IPS DF 6.9 (cell line): Measurements from ENCODE around the gene CACNA2D3.
A peak's percentile ranks its signal among the peaks of the same experiment; 100 is the strongest.

ENCODE experiments used
- DNase-seq: peaks from one replicate; pipeline ENCODE4 v3.0.0-alpha.2; 2013; ENCODE audit warnings: low read depth, low spot score
- H3K27ac ChIP-seq: one replicate; pipeline ENCODE4 v1.5.1; 2013; ENCODE audit warnings: low read length, control low read depth
- H3K27me3 ChIP-seq: 2 replicates; pipeline ENCODE4 v1.6.1; 2013; ENCODE audit warnings: mild to moderate bottlenecking, low read length; ENCODE audit not compliant: control insufficient read depth, insufficient read depth
- H3K36me3 ChIP-seq: 2 replicates; pipeline ENCODE4 v1.6.1; 2013; ENCODE audit warnings: low read length; ENCODE audit not compliant: control insufficient read depth, insufficient read depth
- H3K4me1 ChIP-seq: 2 replicates; pipeline ENCODE4 v1.6.1; 2013; ENCODE audit warnings: low read length; ENCODE audit not compliant: control insufficient read depth, insufficient read depth
- H3K4me3 ChIP-seq: 2 replicates; pipeline ENCODE4 v1.5.1; 2013; ENCODE audit warnings: mild to moderate bottlenecking, low read length
- H3K9me3 ChIP-seq: 2 replicates; pipeline ENCODE4 v1.6.1; 2013; ENCODE audit warnings: low read length, inconsistent platforms; ENCODE audit not compliant: control insufficient read depth, insufficient read depth
- WGBS: extraction: QIAGEN DNeasy Blood & Tissue Kit; methylation state at CpG from one replicate; pipeline ENCODE4 v1.1.7; 2013; ENCODE audit warnings: mixed read lengths, missing lambda C conversion rate; ENCODE audit not compliant: insufficient read length, insufficient coverage; 5-methylcytosine and 5-hydroxymethylcytosine counted together

The CACNA2D3 gene

GRCh38 chr3:54358969-54359694 lies 236.8 kb downstream of the CACNA2D3 start:
- no peaks in the 10 kb centered on the region for H3K9me3 ChIP-seq
- no peak overlapping the region for H3K27ac ChIP-seq
- no peak overlapping the region for H3K4me3 ChIP-seq
- no peak for DNase-seq
- no peaks in the 10 kb centered on the region for H3K27me3 ChIP-seq
- H3K36me3 ChIP-seq: no peaks in the 10 kb centered on the region
- 100% methylated on average over 1 of the region's 8 CpGs for WGBS
- no peaks in the 10 kb centered on the region for H3K4me1 ChIP-seq

GRCh38 chr3:54360320-54360719 lies 238.0 kb downstream of the CACNA2D3 start:
- H3K4me1 ChIP-seq: no peaks in the 10 kb centered on the region
- no CpG with 5 or more reads among the region's 3 CpGs for WGBS
- no peak for DNase-seq

GRCh38 chr3:54361746-54362283 lies 239.5 kb downstream of the CACNA2D3 start:
- Histone ChIP-seq H3K27ac (no peak overlapping the region), H3K27me3 (no peaks in the 10 kb centered on the region), H3K4me3 (no peak overlapping the region), H3K36me3 (no peaks in the 10 kb centered on the region), H3K4me1 (no peaks in the 10 kb centered on the region), H3K9me3 (no peaks in the 10 kb centered on the region)
- no CpG with 5 or more reads among the region's 7 CpGs for WGBS
- no peak for DNase-seq

More at GRCh38 chr3:54360320-54360719, 238.0 kb downstream of the CACNA2D3 start:
- no peaks in the 10 kb centered on the region for H3K36me3 ChIP-seq
- no peaks in the 10 kb centered on the region for H3K9me3 ChIP-seq
- H3K4me3 ChIP-seq: no peak overlapping the region
- no peaks in the 10 kb centered on the region for H3K27me3 ChIP-seq
- no peak overlapping the region for H3K27ac ChIP-seq

- no peak overlapping the region for H3K4me3 ChIP-seq
- H3K9me3 ChIP-seq: no peaks in the 10 kb centered on the region
- H3K27ac ChIP-seq: no peak overlapping the region
- H3K4me1 ChIP-seq: no peaks in the 10 kb centered on the region
- H3K27me3 ChIP-seq: no peaks in the 10 kb centered on the region
- no CpG with 5 or more reads among the region's 1 CpG for WGBS
- DNase-seq: no peak
- H3K36me3 ChIP-seq: no peaks in the 10 kb centered on the region
Observed at GRCh38 chr3:54366007-54366750, 243.8 kb downstream of the CACNA2D3 start.

GRCh38 chr3:54366839-54367238 lies 244.5 kb downstream of the CACNA2D3 start:
- Histone ChIP-seq H3K36me3 (no peaks in the 10 kb centered on the region), H3K4me1 (no peaks in the 10 kb centered on the region), H3K4me3 (no peak overlapping the region), H3K27ac (no peak overlapping the region), H3K27me3 (no peaks in the 10 kb centered on the region), H3K9me3 (no peaks in the 10 kb centered on the region)
- WGBS: no CpG with 5 or more reads among the region's 3 CpGs
- DNase-seq: no peak

GRCh38 chr3:54372232-54372631 lies 249.9 kb downstream of the CACNA2D3 start:
- Histone ChIP-seq H3K4me1 (no peaks in the 10 kb centered on the region), H3K4me3 (no peak overlapping the region), H3K27ac (no peak overlapping the region), H3K36me3 (no peaks in the 10 kb centered on the region), H3K9me3 (no peaks in the 10 kb centered on the region), H3K27me3 (no peaks in the 10 kb centered on the region)
- no CpG with 5 or more reads among the region's 3 CpGs for WGBS
- no peak for DNase-seq

- Histone ChIP-seq H3K27me3 (no peaks in the 10 kb centered on the region), H3K4me3 (no peak overlapping the region), H3K9me3 (no peaks in the 10 kb centered on the region), H3K27ac (no peak overlapping the region), H3K4me1 (no peaks in the 10 kb centered on the region), H3K36me3 (no peaks in the 10 kb centered on the region)
- WGBS: no CpG with 5 or more reads among the region's 8 CpGs
- DNase-seq: peak; percentile 9
Observed at GRCh38 chr3:54374214-54374852, 252.0 kb downstream of the CACNA2D3 start.

GRCh38 chr3:54376142-54376807 lies 253.9 kb downstream of the CACNA2D3 start:
- no CpG with 5 or more reads among the region's 6 CpGs for WGBS
- H3K36me3 ChIP-seq: no peaks in the 10 kb centered on the region
- no peaks in the 10 kb centered on the region for H3K9me3 ChIP-seq

GRCh38 chr3:54376939-54377578 lies 254.7 kb downstream of the CACNA2D3 start:
- H3K4me3 ChIP-seq: no peak overlapping the region
- no peak for DNase-seq
- no peaks in the 10 kb centered on the region for H3K9me3 ChIP-seq
- H3K27ac ChIP-seq: no peak overlapping the region
- H3K27me3 ChIP-seq: no peaks in the 10 kb centered on the region
- H3K4me1 ChIP-seq: no peaks in the 10 kb centered on the region
- no peaks in the 10 kb centered on the region for H3K36me3 ChIP-seq
- no CpG with 5 or more reads among the region's 4 CpGs for WGBS

More at GRCh38 chr3:54376142-54376807, 253.9 kb downstream of the CACNA2D3 start:
- no peak for DNase-seq
- Histone ChIP-seq H3K27ac (no peak overlapping the region), H3K4me1 (no peaks in the 10 kb centered on the region), H3K4me3 (no peak overlapping the region), H3K27me3 (no peaks in the 10 kb centered on the region)
